ENCODE measurements around the gene CRYBA2. TPM values are rescaled to one million over a fixed set of nuclear protein-coding genes. Genes with fewer than 3 reads are reported as not detected.

CRYBA2 gene
- total RNA-seq, 1 experiment from 2014 or later = not detected

GRCh38 chr2:218991674-218992168 lies 1.5 kb downstream of the CRYBA2 start:
- no TSS peak for BruUV-seq (replicated peaks)
- no peaks in the 10 kb centered on the region for H3K9me3 ChIP-seq (ENCODE audit: control insufficient read depth, insufficient read depth, low read depth, low read length)
- intact Hi-C loops (cut with micrococcal nuclease; ENCODE audit: unreplicated experiment) = loop anchor here (10.0 kb wide), 1 partner anchor 163 kb away; no protein-coding TSS in a partner anchor

GRCh38 chr2:218990612-218991011 lies 2.6 kb downstream of the CRYBA2 start:
- Histone ChIP-seq H3K36me3 (ENCODE audit: control insufficient read depth, insufficient read depth, low read length) (no peaks in the 10 kb centered on the region), H3K27ac (ENCODE audit: low read length) (no peak overlapping the region), H3K4me1 (ENCODE audit: control insufficient read depth, insufficient read depth, low read length) (no peaks in the 10 kb centered on the region), H3K9me3 (ENCODE audit: control insufficient read depth, insufficient read depth, low read depth, low read length) (no peaks in the 10 kb centered on the region), H3K27me3 (ENCODE audit: control insufficient read depth, insufficient read depth, low read length) (peaks cover 7% of the 10 kb centered on the region; the same call in 1 of the 2 replicates), H3K4me3 (ENCODE audit: low read depth in 2 of 2, low read length in 2 of 2) (no peak overlapping the region)
- TF ChIP-seq SIN3A (IDR thresholded peaks at IDR 0.05; ENCODE audit: borderline replicate concordance, insufficient read depth, low read depth, low read length) (no peak), REST (IDR thresholded peaks at IDR 0.05; ENCODE audit: insufficient read depth in 1 of 2, low read depth in 2 of 2, low read length in 1 of 2) (no peak), CTCF (IDR thresholded peaks at IDR 0.05) (no peak), TCF7L2 (IDR thresholded peaks at IDR 0.05; ENCODE audit: low read depth, low read length) (no peak), POLR2AphosphoS5 (IDR thresholded peaks at IDR 0.05; ENCODE audit: low read depth, low read length) (no peak)
- in situ Hi-C loops (cut with HindIII; ENCODE audit: low pct_unique_long_range_greater_than_20kb, low sequenced_read_pairs) = no loop called here
- no TSS peak for BruUV-seq (replicated peaks)
- intact Hi-C loops (cut with micrococcal nuclease; ENCODE audit: unreplicated experiment) = loop anchor here (10.0 kb wide), 1 partner anchor 164 kb away; no protein-coding TSS in a partner anchor
- ATAC-seq (no peak), DNase-seq (ENCODE audit: low read depth, low spot score) (no peak)
- ChIA-PET CTCF (no interaction called here), POLR2A (no interaction called here)

More at GRCh38 chr2:218991674-218992168, 1.5 kb downstream of the CRYBA2 start:
- Histone ChIP-seq H3K36me3 (ENCODE audit: control insufficient read depth, insufficient read depth, low read length) (no peaks in the 10 kb centered on the region), H3K27me3 (ENCODE audit: control insufficient read depth, insufficient read depth, low read length) (peaks cover 2% of the 10 kb centered on the region; the same call in 1 of the 2 replicates), H3K4me1 (ENCODE audit: control insufficient read depth, insufficient read depth, low read length) (0 out of 2 replicates have a peak, but pooled peaks cover 4% of the 10 kb centered on the region), H3K27ac (ENCODE audit: low read length) (no peak overlapping the region), H3K4me3 (ENCODE audit: low read depth in 2 of 2, low read length in 2 of 2) (no peak overlapping the region)
- DNase-seq (ENCODE audit: low read depth, low spot score) (no peak), ATAC-seq (no peak)
- in situ Hi-C loops (cut with HindIII; ENCODE audit: low pct_unique_long_range_greater_than_20kb, low sequenced_read_pairs) = no loop called here
- TF ChIP-seq REST (IDR thresholded peaks at IDR 0.05; ENCODE audit: insufficient read depth in 1 of 2, low read depth in 2 of 2, low read length in 1 of 2) (peak; percentile 89 to 93), SIN3A (IDR thresholded peaks at IDR 0.05; ENCODE audit: borderline replicate concordance, insufficient read depth, low read depth, low read length) (no peak), CTCF (IDR thresholded peaks at IDR 0.05) (no peak)
- ChIA-PET POLR2A (no interaction called here), CTCF (interaction anchor here (1.0 kb wide), 1 partner anchor 10 kb away, joined by 4 read pairs; no protein-coding TSS in a partner anchor)
